HG03064 (cell line): ENCODE data around the gene VIP.
"Not testable (repeated sequence)": the region's sequence is repeated elsewhere in the genome, so short reads cannot be mapped to it uniquely, and the experiment has no call there.

Experiments used
- ATAC-seq: cut with Tn5 transposase; IDR thresholded peaks from one replicate; pipeline ENCODE4 v1.9.1; 2021; ENCODE audit warnings: low read depth; ENCODE audit not compliant: unreplicated experiment

The VIP gene

GRCh38 chr6:152750694-152751093, at the start of gene VIP:
VIP (plus strand) TSS chr6:152750797; CDS start chr6:152752178, 1,381 bp downstream.
- no peak for ATAC-seq

- ATAC-seq: no peak
Measured at GRCh38 chr6:152701081-152701862, 49.3 kb upstream of the VIP start.

GRCh38 chr6:152701863-152702401, 48.7 kb upstream of the VIP start:
- ATAC-seq: no peak

GRCh38 chr6:152703750-152704149, 46.8 kb upstream of the VIP start:
- not testable (repeated sequence) for ATAC-seq

GRCh38 chr6:152705327-152705726, 45.3 kb upstream of the VIP start:
- ATAC-seq: no peak

- ATAC-seq: no peak
Measured at GRCh38 chr6:152716322-152716721, 34.3 kb upstream of the VIP start.

- ATAC-seq: no peak
Measured at GRCh38 chr6:152720974-152721373, 29.6 kb upstream of the VIP start.

GRCh38 chr6:152721956-152722355, 28.6 kb upstream of the VIP start:
- no peak for ATAC-seq

GRCh38 chr6:152723398-152723797, 27.2 kb upstream of the VIP start:
- ATAC-seq: no peak

GRCh38 chr6:152726313-152726712, 24.3 kb upstream of the VIP start:
- no peak for ATAC-seq

GRCh38 chr6:152727507-152727906, 23.1 kb upstream of the VIP start:
- no peak for ATAC-seq

- ATAC-seq: no peak
Measured at GRCh38 chr6:152734630-152735029, 16.0 kb upstream of the VIP start.

GRCh38 chr6:152736687-152737273, 13.8 kb upstream of the VIP start:
- no peak for ATAC-seq

GRCh38 chr6:152745509-152746171, 5.0 kb upstream of the VIP start:
- ATAC-seq: no peak

GRCh38 chr6:152746172-152746553, 4.4 kb upstream of the VIP start:
- ATAC-seq: no peak

- ATAC-seq: no peak
Measured at GRCh38 chr6:152748843-152749242, 1.8 kb upstream of the VIP start.

- ATAC-seq: no peak
Measured at GRCh38 chr6:152749336-152749735, 1.3 kb upstream of the VIP start.

GRCh38 chr6:152765331-152765730, 14.7 kb downstream of the VIP start:
- no peak for ATAC-seq

GRCh38 chr6:152769159-152769558, 18.6 kb downstream of the VIP start:
- ATAC-seq: no peak

GRCh38 chr6:152769993-152770392, 19.4 kb downstream of the VIP start:
- ATAC-seq: no peak

GRCh38 chr6:152771061-152771687, 20.6 kb downstream of the VIP start:
- no peak for ATAC-seq
